Spinal cord (tissue), 10 donors: ENCODE data around the gene HMGCR. TPM values are rescaled to one million over a fixed set of nuclear protein-coding genes. Genes with fewer than 3 reads are reported as not detected.

Experiments used
- DNase-seq, 6 donors: peaks; one replicate each; pipeline versions ENCODE4 v3.0.0 to v3.0.0-alpha.2; 2013 to 2015; ENCODE audit warnings: low spot score in 6 of 6, low read depth in 4 of 6
- H3K27ac ChIP-seq: one replicate; pipeline ENCODE4 v1.5.1; 2013; ENCODE audit warnings: low read depth, low read length, control low read depth
- H3K27me3 ChIP-seq: one replicate; pipeline ENCODE4 v1.6.1; 2013; ENCODE audit warnings: low read length; ENCODE audit not compliant: control insufficient read depth, insufficient read depth
- H3K36me3 ChIP-seq: one replicate; pipeline ENCODE4 v1.6.1; 2013; ENCODE audit warnings: low read length; ENCODE audit not compliant: control insufficient read depth, insufficient read depth
- H3K4me1 ChIP-seq: one replicate; pipeline ENCODE4 v1.6.1; 2013; ENCODE audit warnings: low read length; ENCODE audit not compliant: control insufficient read depth, insufficient read depth
- H3K4me3 ChIP-seq: one replicate; pipeline ENCODE4 v1.5.1; 2013; ENCODE audit warnings: low read depth, low read length, control low read depth
- H3K9me3 ChIP-seq: one replicate; pipeline ENCODE4 v1.6.1; 2013; ENCODE audit warnings: low read length; ENCODE audit not compliant: control insufficient read depth, insufficient read depth
- WGBS: methylation state at CpG from one replicate; pipeline ENCODE4 v1.1.5; 2013; ENCODE audit warnings: missing lambda C conversion rate; ENCODE audit not compliant: insufficient coverage; 5-methylcytosine and 5-hydroxymethylcytosine counted together
- polyA plus RNA-seq, 2 donors: library from polyadenylated mRNA; unstranded; fragments of 120-200 nt; gene quantifications; one replicate each; pipeline ENCODE4 v1.2.1, GENCODE V29; 2013; ENCODE audit not compliant: insufficient read length in 2 of 2
- total RNA-seq, 2 donors: library from RNA; depleted of rRNA in 1 of 2; stranded (reverse); fragments of 120-200 nt in 1 of 2; fragments of >200 nt in 1 of 2; gene quantifications; one replicate each; pipeline versions ENCODE4 v1.2.3 to v1.2.4, GENCODE V29; 2013 to 2014
- donor health status: healthy.

The HMGCR gene
- total and polyA plus RNA-seq, 4 donors = 67.7 to 263 (median 128) TPM

DNA sequence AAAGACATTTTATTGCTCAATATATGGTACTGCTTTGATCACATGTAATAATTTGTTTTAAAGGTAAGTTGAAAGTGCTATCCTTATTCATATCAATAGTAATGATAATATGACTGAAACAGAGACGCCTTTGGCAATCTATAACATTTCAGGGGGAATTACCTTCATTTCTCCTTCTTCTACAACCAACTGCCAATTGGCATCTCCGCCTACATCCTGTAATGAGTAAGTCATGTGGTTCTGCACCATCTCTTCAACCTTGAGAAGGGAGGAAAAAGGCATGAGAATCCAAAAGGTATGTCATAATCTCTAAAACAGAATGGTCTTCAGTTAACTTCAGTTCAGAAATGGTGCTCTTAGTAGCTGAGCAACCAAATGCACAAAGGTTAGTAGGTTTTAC lies 52.4 kb downstream of the HMGCR start:
- H3K4me3 ChIP-seq = no peak overlapping the region
- no peak for DNase-seq
- H3K27ac ChIP-seq = no peak overlapping the region
- WGBS = no CpG with 5 or more reads among the region's 2 CpGs
- no peaks in the 10 kb centered on the region for H3K27me3 ChIP-seq
- H3K36me3 ChIP-seq = peaks cover 13% of the 10 kb centered on the region
- H3K4me1 ChIP-seq = no peaks in the 10 kb centered on the region
- H3K9me3 ChIP-seq = no peaks in the 10 kb centered on the region

DNA sequence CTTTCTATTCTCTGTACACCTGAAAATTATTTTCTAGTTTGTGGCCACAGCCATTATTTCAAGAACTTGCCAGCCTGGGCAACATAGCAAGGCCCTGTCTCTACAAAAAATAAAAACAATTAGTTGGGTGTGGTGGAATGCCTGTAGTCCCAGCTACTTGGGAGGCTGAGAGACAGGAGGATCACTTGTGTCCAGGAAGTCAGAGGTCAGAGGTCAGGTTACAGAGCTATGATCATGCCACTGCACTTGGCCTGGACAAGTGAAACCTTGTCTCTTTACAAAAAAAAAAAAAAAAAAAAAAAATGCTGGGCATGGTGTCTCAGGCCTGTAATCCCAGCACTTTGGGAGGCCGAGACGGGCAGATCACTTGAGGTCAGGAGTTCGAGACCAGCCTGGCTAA lies 58.3 kb downstream of the HMGCR start:
- DNase-seq = no peak
- Histone ChIP-seq H3K9me3 (no peaks in the 10 kb centered on the region), H3K36me3 (peaks cover 10% of the 10 kb centered on the region), H3K27me3 (no peaks in the 10 kb centered on the region), H3K4me3 (no peak overlapping the region), H3K4me1 (no peaks in the 10 kb centered on the region), H3K27ac (no peak overlapping the region)
- no CpG with 5 or more reads among the region's 3 CpGs for WGBS

DNA sequence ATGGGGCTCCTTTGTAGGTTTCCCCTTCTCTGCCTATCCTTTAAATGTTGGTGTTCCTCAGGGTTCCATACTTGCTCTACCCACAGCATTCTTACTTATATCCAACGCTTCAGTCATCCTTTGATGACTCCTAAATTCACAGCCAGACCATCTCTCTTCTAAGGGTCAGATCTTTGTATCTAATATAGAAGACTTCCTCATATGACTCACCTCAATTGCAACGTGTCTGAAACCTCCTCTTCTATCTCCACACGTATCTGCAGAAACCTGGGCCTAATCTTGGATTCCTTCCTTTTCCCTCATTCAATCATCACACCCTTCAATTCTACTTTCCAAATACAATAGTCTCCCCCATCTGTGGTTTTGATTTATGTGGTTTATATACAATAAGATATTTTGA lies 68.3 kb downstream of the HMGCR start:
- 100% methylated on average over 1 of the region's 3 CpGs for WGBS
- Histone ChIP-seq H3K4me3 (no peak overlapping the region), H3K27me3 (no peaks in the 10 kb centered on the region), H3K27ac (no peak overlapping the region), H3K36me3 (peaks cover 11% of the 10 kb centered on the region), H3K4me1 (no peaks in the 10 kb centered on the region), H3K9me3 (no peaks in the 10 kb centered on the region)
- DNase-seq = no peak

Other genes starting within 250 kb of the HMGCR start
- gene ANKRD31, start 100.3 kb upstream of the HMGCR start, total RNA-seq = under 1 TPM; 0.50 to 0.59 TPM
- under 1 TPM; 0.51 to 0.53 TPM for gene ANKRD31, start 100.3 kb upstream of the HMGCR start, polyA plus RNA-seq
- gene CERT1, start 174.4 kb downstream of the HMGCR start, total RNA-seq = 10 to 100 TPM; 25.3 to 73.2 TPM
- gene CERT1, start 174.4 kb downstream of the HMGCR start, polyA plus RNA-seq = 10 to 100 TPM; 39.5 to 45.5 TPM
- gene POLK, start 174.7 kb downstream of the HMGCR start, total RNA-seq = 10 to 100 TPM; 42.9 to 58.5 TPM
- 10 to 100 TPM; 16.9 to 19.4 TPM for gene POLK, start 174.7 kb downstream of the HMGCR start, polyA plus RNA-seq